ENCODE data around the gene CTNNBIP1.

The CTNNBIP1 gene

GRCh38 chr1:9858293-9859035 lies 51.6 kb downstream of the CTNNBIP1 start:
- H3K27ac ChIP-seq (ENCODE audit: low read depth, low read length) = no peak overlapping the region
- no peak overlapping the region for H3K4me3 ChIP-seq (ENCODE audit: low read length)
- H3K27me3 ChIP-seq (ENCODE audit: control insufficient read depth, insufficient read depth, low read length) = no peaks in the 10 kb centered on the region
- H3K9ac ChIP-seq (ENCODE audit: low read length) = no peak overlapping the region
- peaks cover 3% of the 10 kb centered on the region for H3K36me3 ChIP-seq (ENCODE audit: control insufficient read depth, insufficient read depth, low read length)
- no peaks in the 10 kb centered on the region for H3K4me1 ChIP-seq (ENCODE audit: control insufficient read depth, insufficient read depth, low read length)

- no peak overlapping the region for H3K4me3 ChIP-seq (ENCODE audit: low read length)
- H3K36me3 ChIP-seq (ENCODE audit: control insufficient read depth, insufficient read depth, low read length) = peaks cover 3% of the 10 kb centered on the region
- H3K27ac ChIP-seq (ENCODE audit: low read depth, low read length) = no peak overlapping the region
- H3K27me3 ChIP-seq (ENCODE audit: control insufficient read depth, insufficient read depth, low read length) = no peaks in the 10 kb centered on the region
- H3K9ac ChIP-seq (ENCODE audit: low read length) = no peak overlapping the region
- H3K4me1 ChIP-seq (ENCODE audit: control insufficient read depth, insufficient read depth, low read length) = no peaks in the 10 kb centered on the region
Measured at GRCh38 chr1:9855186-9855585, 54.9 kb downstream of the CTNNBIP1 start.

- Histone ChIP-seq H3K27ac (ENCODE audit: low read depth, low read length) (no peak overlapping the region), H3K9ac (ENCODE audit: low read length) (no peak overlapping the region)
Measured at GRCh38 chr1:9853249-9853595, 56.8 kb downstream of the CTNNBIP1 start.

GRCh38 chr1:9852410-9853248 lies 57.4 kb downstream of the CTNNBIP1 start:
- no peaks in the 10 kb centered on the region for H3K4me1 ChIP-seq (ENCODE audit: control insufficient read depth, insufficient read depth, low read length)
- H3K4me3 ChIP-seq (ENCODE audit: low read length) = no peak overlapping the region
- peaks cover 5% of the 10 kb centered on the region for H3K36me3 ChIP-seq (ENCODE audit: control insufficient read depth, insufficient read depth, low read length)
- H3K27me3 ChIP-seq (ENCODE audit: control insufficient read depth, insufficient read depth, low read length) = no peaks in the 10 kb centered on the region
- no peak overlapping the region for H3K9ac ChIP-seq (ENCODE audit: low read length)
- H3K27ac ChIP-seq (ENCODE audit: low read depth, low read length) = no peak overlapping the region

More at GRCh38 chr1:9853249-9853595, 56.8 kb downstream of the CTNNBIP1 start:
- Histone ChIP-seq H3K36me3 (ENCODE audit: control insufficient read depth, insufficient read depth, low read length) (peaks cover 5% of the 10 kb centered on the region), H3K4me1 (ENCODE audit: control insufficient read depth, insufficient read depth, low read length) (no peaks in the 10 kb centered on the region), H3K27me3 (ENCODE audit: control insufficient read depth, insufficient read depth, low read length) (no peaks in the 10 kb centered on the region), H3K4me3 (ENCODE audit: low read length) (no peak overlapping the region)

- Histone ChIP-seq H3K9ac (ENCODE audit: low read length) (no peak overlapping the region), H3K27ac (ENCODE audit: low read depth, low read length) (no peak overlapping the region), H3K36me3 (ENCODE audit: control insufficient read depth, insufficient read depth, low read length) (peaks cover 5% of the 10 kb centered on the region), H3K27me3 (ENCODE audit: control insufficient read depth, insufficient read depth, low read length) (no peaks in the 10 kb centered on the region), H3K4me1 (ENCODE audit: control insufficient read depth, insufficient read depth, low read length) (no peaks in the 10 kb centered on the region), H3K4me3 (ENCODE audit: low read length) (no peak overlapping the region)
Measured at GRCh38 chr1:9852004-9852403, 58.1 kb downstream of the CTNNBIP1 start.

GRCh38 chr1:9850442-9851162 lies 59.5 kb downstream of the CTNNBIP1 start:
- H3K9ac ChIP-seq (ENCODE audit: low read length) = no peak overlapping the region
- H3K4me1 ChIP-seq (ENCODE audit: control insufficient read depth, insufficient read depth, low read length) = no peaks in the 10 kb centered on the region
- H3K27me3 ChIP-seq (ENCODE audit: control insufficient read depth, insufficient read depth, low read length) = no peaks in the 10 kb centered on the region
- H3K36me3 ChIP-seq (ENCODE audit: control insufficient read depth, insufficient read depth, low read length) = peaks cover 5% of the 10 kb centered on the region
- H3K4me3 ChIP-seq (ENCODE audit: low read length) = no peak overlapping the region
- H3K27ac ChIP-seq (ENCODE audit: low read depth, low read length) = no peak overlapping the region

- no peaks in the 10 kb centered on the region for H3K27me3 ChIP-seq (ENCODE audit: control insufficient read depth, insufficient read depth, low read length)
- no peak overlapping the region for H3K27ac ChIP-seq (ENCODE audit: low read depth, low read length)
- H3K36me3 ChIP-seq (ENCODE audit: control insufficient read depth, insufficient read depth, low read length) = peaks cover 5% of the 10 kb centered on the region
- no peak overlapping the region for H3K9ac ChIP-seq (ENCODE audit: low read length)
- H3K4me1 ChIP-seq (ENCODE audit: control insufficient read depth, insufficient read depth, low read length) = no peaks in the 10 kb centered on the region
- no peak overlapping the region for H3K4me3 ChIP-seq (ENCODE audit: low read length)
Measured at GRCh38 chr1:9849691-9850441, 60.2 kb downstream of the CTNNBIP1 start.

GRCh38 chr1:9848022-9848421 lies 62.0 kb downstream of the CTNNBIP1 start:
- H3K27me3 ChIP-seq (ENCODE audit: control insufficient read depth, insufficient read depth, low read length) = no peaks in the 10 kb centered on the region
- no peak overlapping the region for H3K27ac ChIP-seq (ENCODE audit: low read depth, low read length)
- no peak overlapping the region for H3K4me3 ChIP-seq (ENCODE audit: low read length)
- H3K36me3 ChIP-seq (ENCODE audit: control insufficient read depth, insufficient read depth, low read length) = peaks cover 2% of the 10 kb centered on the region
- H3K9ac ChIP-seq (ENCODE audit: low read length) = no peak overlapping the region
- no peaks in the 10 kb centered on the region for H3K4me1 ChIP-seq (ENCODE audit: control insufficient read depth, insufficient read depth, low read length)

- no peak overlapping the region for H3K4me3 ChIP-seq (ENCODE audit: low read length)
- H3K9ac ChIP-seq (ENCODE audit: low read length) = no peak overlapping the region
Measured at GRCh38 chr1:9847269-9847668, 62.8 kb downstream of the CTNNBIP1 start.

GRCh38 chr1:9846611-9847171 lies 63.4 kb downstream of the CTNNBIP1 start:
- no peaks in the 10 kb centered on the region for H3K27me3 ChIP-seq (ENCODE audit: control insufficient read depth, insufficient read depth, low read length)

More at GRCh38 chr1:9847269-9847668, 62.8 kb downstream of the CTNNBIP1 start:
- H3K4me1 ChIP-seq (ENCODE audit: control insufficient read depth, insufficient read depth, low read length) = no peaks in the 10 kb centered on the region
- H3K27me3 ChIP-seq (ENCODE audit: control insufficient read depth, insufficient read depth, low read length) = no peaks in the 10 kb centered on the region
- peaks cover 2% of the 10 kb centered on the region for H3K36me3 ChIP-seq (ENCODE audit: control insufficient read depth, insufficient read depth, low read length)
- H3K27ac ChIP-seq (ENCODE audit: low read depth, low read length) = no peak overlapping the region

GRCh38 chr1:9845914-9846313 lies 64.2 kb downstream of the CTNNBIP1 start:
- no peaks in the 10 kb centered on the region for H3K4me1 ChIP-seq (ENCODE audit: control insufficient read depth, insufficient read depth, low read length)

More at GRCh38 chr1:9846611-9847171, 63.4 kb downstream of the CTNNBIP1 start:
- Histone ChIP-seq H3K36me3 (ENCODE audit: control insufficient read depth, insufficient read depth, low read length) (peaks cover 2% of the 10 kb centered on the region), H3K4me1 (ENCODE audit: control insufficient read depth, insufficient read depth, low read length) (no peaks in the 10 kb centered on the region), H3K4me3 (ENCODE audit: low read length) (no peak overlapping the region), H3K27ac (ENCODE audit: low read depth, low read length) (no peak overlapping the region), H3K9ac (ENCODE audit: low read length) (no peak overlapping the region)

More at GRCh38 chr1:9845914-9846313, 64.2 kb downstream of the CTNNBIP1 start:
- peaks cover 2% of the 10 kb centered on the region for H3K36me3 ChIP-seq (ENCODE audit: control insufficient read depth, insufficient read depth, low read length)
- no peaks in the 10 kb centered on the region for H3K27me3 ChIP-seq (ENCODE audit: control insufficient read depth, insufficient read depth, low read length)
- H3K4me3 ChIP-seq (ENCODE audit: low read length) = no peak overlapping the region
- H3K27ac ChIP-seq (ENCODE audit: low read depth, low read length) = no peak overlapping the region
- H3K9ac ChIP-seq (ENCODE audit: low read length) = no peak overlapping the region
